Activated T-helper 2 cell treated with anti-CD3 and anti-CD28 coated beads, Interferon-gamma antibody, Interleukin-2, Interleukin-4, amounts not matched to agents 10 μg/mL and 5 μg/mL and 100 μg/mL, durations not matched to agents 14 hours and 24 hours and 36 hours (primary cell): ENCODE data around the gene PAX8. TPM values are rescaled to one million over a fixed set of nuclear protein-coding genes. Genes with fewer than 3 reads are reported as not detected.

Experiments used
- DNase-seq: peaks from one replicate; pipeline ENCODE4 v3.0.0; 2021; ENCODE audit warnings: low spot score
- H3K27ac Mint-ChIP-seq: one replicate; pipeline ENCODE4 v1.8.0; 2021; ENCODE audit warnings: mixed read lengths
- H3K27me3 Mint-ChIP-seq: one replicate; pipeline ENCODE4 v1.8.0; 2021; ENCODE audit warnings: low read depth, mixed read lengths
- H3K36me3 Mint-ChIP-seq: one replicate; pipeline ENCODE4 v1.8.0; 2021; ENCODE audit warnings: low read depth, mixed read lengths
- H3K4me1 Mint-ChIP-seq: one replicate; pipeline ENCODE4 v1.8.0; 2021; ENCODE audit warnings: low read depth, mixed read lengths
- H3K4me3 Mint-ChIP-seq: one replicate; pipeline ENCODE4 v1.8.0; 2021; ENCODE audit warnings: low read depth, mild to moderate bottlenecking, moderate library complexity, mixed read lengths
- H3K9me3 Mint-ChIP-seq: one replicate; pipeline ENCODE4 v1.8.0; 2021; ENCODE audit warnings: mixed read lengths
- intact Hi-C: fragments of 100-400 bp; cut with micrococcal nuclease; formaldehyde crosslinking; loops from one replicate; pipeline ENCODE4 v1.15.1; 2023
- total RNA-seq: library from RNA; stranded (reverse); gene quantifications from 2 replicates; pipeline ENCODE4 v1.2.3, GENCODE V29; 2022

The PAX8 gene
- total RNA-seq, 1 donor from 2014 or later: 0.84 TPM

DNA sequence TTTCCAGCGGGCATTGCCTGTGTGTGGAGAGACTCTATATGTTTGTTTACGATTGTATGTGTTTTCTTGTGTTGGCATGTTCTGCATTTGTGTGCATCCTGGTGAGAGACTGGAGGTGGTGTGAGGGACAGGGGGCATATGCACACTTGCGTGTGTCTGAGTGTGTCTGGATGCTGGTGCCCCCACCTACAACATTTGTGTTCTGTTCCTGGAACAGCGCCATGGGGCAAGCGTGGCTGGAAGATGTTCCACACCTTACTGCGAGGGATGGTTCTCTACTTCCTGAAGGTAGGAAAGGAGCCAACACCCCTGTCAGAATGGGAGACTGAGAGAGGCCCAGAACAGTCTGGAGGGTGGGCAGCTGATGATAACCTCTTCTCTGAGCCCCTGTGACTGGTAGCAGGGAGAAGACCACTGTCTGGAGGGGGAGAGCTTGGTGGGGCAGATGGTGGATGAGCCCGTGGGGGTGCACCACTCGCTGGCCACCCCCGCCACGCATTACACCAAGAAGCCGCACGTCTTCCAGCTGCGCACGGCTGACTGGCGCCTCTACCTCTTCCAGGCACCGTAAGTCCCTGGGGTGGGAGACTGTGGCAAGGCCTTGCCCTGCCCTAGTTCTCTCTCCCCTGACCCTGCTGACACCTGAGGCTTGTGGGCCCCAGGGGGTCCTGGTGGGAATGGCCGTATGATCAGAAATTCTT lies 81.2 kb downstream of the PAX8 start:
- Mint-ChIP-seq H3K27ac (peak overlapping the region; percentile 76), H3K9me3 (no peaks in the 10 kb centered on the region), H3K4me1 (peaks cover 28% of the 10 kb centered on the region), H3K4me3 (no peak overlapping the region), H3K27me3 (no peaks in the 10 kb centered on the region), H3K36me3 (peaks cover 93% of the 10 kb centered on the region)
- intact Hi-C loops: loop anchor here (2.0 kb wide), 1 partner anchor 23 kb away; no protein-coding TSS in a partner anchor
- DNase-seq: no peak

GRCh38 chr2:113196839-113197238 lies 81.9 kb downstream of the PAX8 start:
- Mint-ChIP-seq H3K27me3 (no peaks in the 10 kb centered on the region), H3K27ac (peak overlapping the region; percentile 76), H3K36me3 (peaks cover 89% of the 10 kb centered on the region), H3K4me1 (peaks cover 28% of the 10 kb centered on the region), H3K9me3 (no peaks in the 10 kb centered on the region), H3K4me3 (no peak overlapping the region)
- no peak for DNase-seq
- intact Hi-C loops: loop anchor here (2.0 kb wide), 1 partner anchor 22 kb away; no protein-coding TSS in a partner anchor

DNA sequence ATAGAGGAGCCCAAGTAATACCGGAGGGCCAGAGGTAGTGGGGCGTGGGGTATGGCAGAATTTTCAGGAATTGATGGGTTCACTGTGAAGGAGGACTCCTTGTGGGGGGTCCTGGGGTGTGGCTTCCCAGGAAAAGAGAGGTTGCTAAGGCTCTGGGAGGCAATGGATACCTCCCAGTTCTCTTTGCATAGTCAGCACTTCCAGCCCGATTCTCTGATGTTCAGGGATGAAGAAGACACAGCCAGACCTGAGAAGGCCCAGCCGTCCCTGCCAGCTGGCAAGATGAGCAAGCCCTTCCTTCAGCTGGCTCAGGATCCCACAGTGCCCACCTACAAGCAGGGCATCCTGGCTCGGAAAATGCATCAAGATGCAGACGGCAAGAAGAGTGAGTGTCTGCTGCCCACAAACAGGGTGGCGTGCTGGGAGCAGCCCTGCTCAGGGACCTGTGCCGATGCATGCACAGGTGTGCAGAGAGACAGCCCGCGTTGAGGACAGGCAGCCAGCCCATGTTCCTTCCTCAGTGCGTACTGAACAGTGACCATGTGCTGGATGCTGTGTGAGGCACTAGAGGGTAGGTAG lies 82.7 kb downstream of the PAX8 start:
- H3K4me3 Mint-ChIP-seq: no peak overlapping the region
- peaks cover 88% of the 10 kb centered on the region for H3K36me3 Mint-ChIP-seq
- H3K4me1 Mint-ChIP-seq: peaks cover 28% of the 10 kb centered on the region
- peak overlapping the region; percentile 76 for H3K27ac Mint-ChIP-seq
- H3K9me3 Mint-ChIP-seq: no peaks in the 10 kb centered on the region
- DNase-seq: no peak
- intact Hi-C loops: loop anchor here (2.0 kb wide), 1 partner anchor 21 kb away; no protein-coding TSS in a partner anchor
- H3K27me3 Mint-ChIP-seq: no peaks in the 10 kb centered on the region

- Mint-ChIP-seq H3K4me3 (no peak overlapping the region), H3K27ac (peak overlapping the region; percentile 55), H3K27me3 (no peaks in the 10 kb centered on the region), H3K9me3 (no peaks in the 10 kb centered on the region), H3K4me1 (peaks cover 47% of the 10 kb centered on the region), H3K36me3 (peaks cover 84% of the 10 kb centered on the region)
- DNase-seq: no peak
- intact Hi-C loops: no loop called here
Observed at GRCh38 chr2:113192459-113193100, 86.1 kb downstream of the PAX8 start.

DNA sequence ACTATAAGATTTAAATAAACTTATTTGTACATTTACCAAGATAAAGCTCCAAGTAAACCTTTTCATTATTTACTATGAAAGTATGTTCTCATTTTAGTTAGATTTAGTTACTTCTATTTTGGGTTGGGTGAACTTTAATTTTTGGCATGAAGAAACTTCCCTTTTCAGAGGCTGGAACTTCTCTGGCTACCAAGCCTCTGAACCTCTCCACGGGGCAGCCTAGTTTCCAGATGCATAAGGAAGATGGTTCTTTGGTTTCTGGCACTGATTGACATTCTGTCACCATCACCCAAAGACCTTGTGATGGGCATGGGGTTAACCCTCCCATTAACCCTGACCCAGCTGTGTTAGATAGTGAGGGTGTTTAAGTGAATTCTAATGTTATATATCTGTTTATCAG lies 87.8 kb downstream of the PAX8 start:
- H3K9me3 Mint-ChIP-seq: no peaks in the 10 kb centered on the region

DNA sequence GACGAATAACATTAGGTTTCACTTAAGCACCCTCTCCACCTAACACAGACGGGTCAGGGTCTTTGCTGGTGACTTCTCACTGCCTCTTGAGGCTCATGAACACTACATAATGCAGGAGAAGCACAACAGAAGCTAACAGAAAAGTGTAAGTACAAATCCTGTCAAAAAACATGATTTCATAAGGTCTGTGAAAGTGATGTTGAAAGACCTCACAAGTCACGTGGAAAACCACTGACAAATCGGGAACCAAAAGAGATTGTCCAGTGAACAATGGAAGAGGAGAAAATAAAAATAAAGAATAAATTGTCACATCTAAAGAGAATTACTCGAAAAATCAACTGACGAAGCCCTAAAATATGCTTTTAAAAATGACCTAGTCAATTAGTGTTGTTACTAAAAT lies 91.0 kb downstream of the PAX8 start:
- Mint-ChIP-seq H3K27me3 (no peaks in the 10 kb centered on the region), H3K27ac (no peak overlapping the region), H3K4me3 (no peak overlapping the region), H3K36me3 (peaks cover 75% of the 10 kb centered on the region), H3K4me1 (peaks cover 44% of the 10 kb centered on the region), H3K9me3 (no peaks in the 10 kb centered on the region)
- intact Hi-C loops: no loop called here
- no peak for DNase-seq

More for the DNA sequence above, 87.8 kb downstream of the PAX8 start:
- Mint-ChIP-seq H3K4me3 (no peak overlapping the region), H3K27ac (no peak overlapping the region), H3K4me1 (peaks cover 44% of the 10 kb centered on the region), H3K27me3 (no peaks in the 10 kb centered on the region), H3K36me3 (peaks cover 81% of the 10 kb centered on the region)
- no peak for DNase-seq
- intact Hi-C loops: no loop called here

DNA sequence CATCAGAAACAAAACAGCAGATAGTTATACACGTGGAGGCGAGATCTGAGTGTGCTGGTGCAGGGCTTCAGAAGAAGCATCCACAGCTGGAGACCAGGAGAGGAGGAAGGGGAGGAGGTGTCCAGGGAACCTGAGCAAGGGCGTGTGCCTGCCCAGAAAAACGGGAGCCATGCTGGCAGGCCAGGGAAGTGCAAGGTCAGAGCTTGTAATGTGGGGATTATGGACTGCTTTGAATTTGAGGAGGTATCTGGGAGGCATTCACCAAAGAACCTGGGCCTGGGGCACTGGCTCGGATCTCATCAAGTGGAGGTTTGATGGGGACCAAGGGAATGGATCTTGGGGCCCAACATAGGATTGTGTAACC lies 92.3 kb downstream of the PAX8 start:
- Mint-ChIP-seq H3K9me3 (no peaks in the 10 kb centered on the region), H3K36me3 (peaks cover 77% of the 10 kb centered on the region), H3K4me1 (peaks cover 54% of the 10 kb centered on the region), H3K4me3 (no peak overlapping the region), H3K27me3 (no peaks in the 10 kb centered on the region), H3K27ac (peak overlapping the region; percentile 45)
- intact Hi-C loops: no loop called here
- DNase-seq: no peak

- Mint-ChIP-seq H3K4me1 (peaks cover 59% of the 10 kb centered on the region), H3K4me3 (no peak overlapping the region), H3K27me3 (no peaks in the 10 kb centered on the region), H3K27ac (peak overlapping the region; percentile 45), H3K9me3 (no peaks in the 10 kb centered on the region), H3K36me3 (peaks cover 77% of the 10 kb centered on the region)
- no peak for DNase-seq
- intact Hi-C loops: no loop called here
Observed at GRCh38 chr2:113185664-113186432, 92.9 kb downstream of the PAX8 start.

GRCh38 chr2:113184531-113185230 lies 94.0 kb downstream of the PAX8 start:
- H3K4me3 Mint-ChIP-seq: no peak overlapping the region
- H3K27me3 Mint-ChIP-seq: no peaks in the 10 kb centered on the region
- H3K9me3 Mint-ChIP-seq: no peaks in the 10 kb centered on the region
- intact Hi-C loops: no loop called here
- no peak for DNase-seq
- peaks cover 77% of the 10 kb centered on the region for H3K36me3 Mint-ChIP-seq
- peak overlapping the region; percentile 84 for H3K27ac Mint-ChIP-seq
- H3K4me1 Mint-ChIP-seq: peaks cover 61% of the 10 kb centered on the region

DNA sequence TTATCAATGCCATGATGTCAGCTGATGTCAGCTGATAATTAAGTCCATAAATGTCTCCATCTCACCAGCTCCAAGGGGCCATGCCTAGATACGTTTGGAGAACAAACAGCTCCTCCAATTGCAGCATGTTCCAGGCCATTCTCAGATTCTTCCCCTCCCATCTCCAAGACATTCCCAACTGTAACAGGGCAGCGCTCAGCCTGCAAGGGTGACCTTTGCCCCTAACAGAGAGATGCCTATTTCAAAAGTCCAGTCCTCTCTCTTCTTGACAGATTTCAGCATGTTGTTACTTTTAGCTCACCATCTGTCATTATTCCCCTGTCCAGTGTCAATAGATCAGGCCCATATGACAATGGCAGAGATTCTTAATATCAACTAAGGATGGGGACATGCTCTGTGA lies 95.0 kb downstream of the PAX8 start:
- DNase-seq: no peak
- no peak overlapping the region for H3K27ac Mint-ChIP-seq
- peaks cover 62% of the 10 kb centered on the region for H3K4me1 Mint-ChIP-seq
- no peaks in the 10 kb centered on the region for H3K9me3 Mint-ChIP-seq
- peak overlapping the region; percentile 3 for H3K4me3 Mint-ChIP-seq
- H3K36me3 Mint-ChIP-seq: peaks cover 78% of the 10 kb centered on the region
- intact Hi-C loops: no loop called here
- no peaks in the 10 kb centered on the region for H3K27me3 Mint-ChIP-seq

- H3K4me1 Mint-ChIP-seq: peaks cover 67% of the 10 kb centered on the region
- intact Hi-C loops: no loop called here
- H3K36me3 Mint-ChIP-seq: peaks cover 82% of the 10 kb centered on the region
- no peak for DNase-seq
- H3K9me3 Mint-ChIP-seq: no peaks in the 10 kb centered on the region
- no peaks in the 10 kb centered on the region for H3K27me3 Mint-ChIP-seq
- no peak overlapping the region for H3K4me3 Mint-ChIP-seq
- H3K27ac Mint-ChIP-seq: no peak overlapping the region
Observed at GRCh38 chr2:113183264-113183663, 95.5 kb downstream of the PAX8 start.

GRCh38 chr2:113182471-113183260 lies 96.1 kb downstream of the PAX8 start:
- intact Hi-C loops: no loop called here
- no peak overlapping the region for H3K4me3 Mint-ChIP-seq
- H3K27ac Mint-ChIP-seq: no peak overlapping the region
- no peaks in the 10 kb centered on the region for H3K27me3 Mint-ChIP-seq
- peaks cover 84% of the 10 kb centered on the region for H3K36me3 Mint-ChIP-seq
- no peak for DNase-seq
- H3K9me3 Mint-ChIP-seq: no peaks in the 10 kb centered on the region
- H3K4me1 Mint-ChIP-seq: peaks cover 70% of the 10 kb centered on the region
